22Rv1 (cell line): Measurements from ENCODE around the gene UTP3.

Experiments used
- ZFX ChIP-seq: fragments of 450-650 bp; IDR thresholded peaks from 2 replicates; pipeline ENCODE4 v1.6.1; 2017; ENCODE audit warnings: antibody characterized with exemption, borderline replicate concordance
- TF ChIP-seq, protein P1 (sequence below): fragments of 450-650 bp; IDR thresholded peaks from 2 replicates; pipeline ENCODE4 v1.5.1; 2017; ENCODE audit warnings: mild to moderate bottlenecking

DNA sequence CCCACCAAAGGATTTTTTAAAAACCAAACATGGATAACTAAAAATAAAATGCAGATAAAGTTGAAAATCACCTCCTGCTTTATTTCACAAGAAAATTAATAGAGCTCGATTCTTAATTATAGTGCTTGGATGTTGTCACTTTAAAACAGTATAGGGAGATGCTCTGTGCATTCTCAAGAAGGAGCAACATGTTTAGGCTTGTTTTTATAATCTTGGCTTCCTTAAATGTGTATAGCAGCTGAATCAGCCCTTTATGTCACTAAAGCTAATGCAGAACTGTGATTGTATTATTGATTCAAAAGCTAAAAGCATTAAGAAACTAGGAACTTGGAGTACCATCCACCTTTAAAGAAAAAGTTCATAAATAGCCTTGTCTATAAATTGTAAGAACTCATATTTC is 12.9 kb downstream of the UTP3 start:
- TF ChIP-seq, protein P1, sequence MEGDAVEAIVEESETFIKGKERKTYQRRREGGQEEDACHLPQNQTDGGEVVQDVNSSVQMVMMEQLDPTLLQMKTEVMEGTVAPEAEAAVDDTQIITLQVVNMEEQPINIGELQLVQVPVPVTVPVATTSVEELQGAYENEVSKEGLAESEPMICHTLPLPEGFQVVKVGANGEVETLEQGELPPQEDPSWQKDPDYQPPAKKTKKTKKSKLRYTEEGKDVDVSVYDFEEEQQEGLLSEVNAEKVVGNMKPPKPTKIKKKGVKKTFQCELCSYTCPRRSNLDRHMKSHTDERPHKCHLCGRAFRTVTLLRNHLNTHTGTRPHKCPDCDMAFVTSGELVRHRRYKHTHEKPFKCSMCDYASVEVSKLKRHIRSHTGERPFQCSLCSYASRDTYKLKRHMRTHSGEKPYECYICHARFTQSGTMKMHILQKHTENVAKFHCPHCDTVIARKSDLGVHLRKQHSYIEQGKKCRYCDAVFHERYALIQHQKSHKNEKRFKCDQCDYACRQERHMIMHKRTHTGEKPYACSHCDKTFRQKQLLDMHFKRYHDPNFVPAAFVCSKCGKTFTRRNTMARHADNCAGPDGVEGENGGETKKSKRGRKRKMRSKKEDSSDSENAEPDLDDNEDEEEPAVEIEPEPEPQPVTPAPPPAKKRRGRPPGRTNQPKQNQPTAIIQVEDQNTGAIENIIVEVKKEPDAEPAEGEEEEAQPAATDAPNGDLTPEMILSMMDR = no peak
- no peak for TF ChIP-seq ZFX
